ENCODE data around the gene KIAA1671. TPM values are rescaled to one million over a fixed set of nuclear protein-coding genes. Genes with fewer than 3 reads are reported as not detected.

The KIAA1671 gene
- total RNA-seq, 4 donors from 2014 or later: 83.1 to 162 (median 105) TPM

- TF ChIP-seq EP300 (IDR thresholded peaks at IDR 0.05; ENCODE audit: low read depth) (peak; percentile 61), POLR2A (IDR thresholded peaks at IDR 0.05) (peak; percentile 32), CTCF (IDR thresholded peaks at IDR 0.05) (no peak), POLR2AphosphoS5 (IDR thresholded peaks at IDR 0.05) (peak in 2 of 3 donors; percentile 47 to 53)
- H3K36me3 ChIP-seq: no peaks in the 10 kb centered on the region
- peak overlapping the region; percentile 80 to 85 (median 84) for H3K27ac ChIP-seq
- DNase-seq: peak; percentile 63
- no peaks in the 10 kb centered on the region for H3K9me3 ChIP-seq
- in situ Hi-C loops (cut with MboI; ENCODE audit: low pct_ligation_motif_present in 1 of 4, low pct_unique_long_range_greater_than_20kb in 1 of 4, low sequenced_read_pairs in 3 of 4) (no loop called here), intact Hi-C loops (cut with DNase I; ENCODE audit: low total_unique reads) (no loop called here)
- H3K4me1 ChIP-seq: peaks cover 18 to 81% (median 52%) of the 10 kb centered on the region in 4 donors
- H3K27me3 ChIP-seq: no peaks in the 10 kb centered on the region
- WGBS, 2 donors (ENCODE audit: low coverage in 1 of 2): 7 to 42% methylated on average over 2 to 4 of the region's 4 CpGs
- H3K4me3 ChIP-seq: no peak overlapping the region
Measured at GRCh38 chr22:25134028-25134427, 181.5 kb downstream of the KIAA1671 start.

GRCh38 chr22:25134451-25134850 is 181.9 kb downstream of the KIAA1671 start:
- no peaks in the 10 kb centered on the region for H3K9me3 ChIP-seq
- no peak for TF ChIP-seq POLR2AphosphoS5 (IDR thresholded peaks at IDR 0.05)
- TF ChIP-seq POLR2A (IDR thresholded peaks at IDR 0.05): no peak
- no peak for TF ChIP-seq EP300 (IDR thresholded peaks at IDR 0.05; ENCODE audit: low read depth)
- H3K36me3 ChIP-seq: no peaks in the 10 kb centered on the region
- peak overlapping the region; percentile 80 to 85 (median 84) for H3K27ac ChIP-seq
- H3K4me3 ChIP-seq: no peak overlapping the region
- peak; percentile 39 for DNase-seq
- intact Hi-C loops (cut with DNase I; ENCODE audit: low total_unique reads): no loop called here
- peaks cover 18 to 86% (median 56%) of the 10 kb centered on the region in 4 donors for H3K4me1 ChIP-seq
- in situ Hi-C loops (cut with MboI; ENCODE audit: low pct_ligation_motif_present in 1 of 4, low pct_unique_long_range_greater_than_20kb in 1 of 4, low sequenced_read_pairs in 3 of 4): no loop called here
- no peaks in the 10 kb centered on the region for H3K27me3 ChIP-seq
- 27 to 47% methylated on average over 2 of the region's 2 CpGs for WGBS, 2 donors (ENCODE audit: low coverage in 1 of 2)

- in situ Hi-C loops (cut with MboI; ENCODE audit: low pct_ligation_motif_present in 1 of 4, low pct_unique_long_range_greater_than_20kb in 1 of 4, low sequenced_read_pairs in 3 of 4): no loop called here
- Histone ChIP-seq H3K36me3 (no peaks in the 10 kb centered on the region), H3K4me3 (no peak overlapping the region), H3K4me1 (peaks cover 18 to 80% (median 43%) of the 10 kb centered on the region in 4 donors), H3K9me3 (no peaks in the 10 kb centered on the region), H3K27ac (peak overlapping the region; percentile 27 to 84 (median 60)), H3K27me3 (no peaks in the 10 kb centered on the region)
- TF ChIP-seq POLR2A (IDR thresholded peaks at IDR 0.05): no peak
- WGBS, 2 donors (ENCODE audit: low coverage in 1 of 2): 65 to 67% methylated on average over 4 to 5 of the region's 5 CpGs
- no peak for DNase-seq
- intact Hi-C loops (cut with DNase I; ENCODE audit: low total_unique reads): no loop called here
Measured at GRCh38 chr22:25136953-25137576, 184.5 kb downstream of the KIAA1671 start.

GRCh38 chr22:25137577-25138525 is 185.3 kb downstream of the KIAA1671 start:
- DNase-seq: no peak
- in situ Hi-C loops (cut with MboI; ENCODE audit: low pct_ligation_motif_present in 1 of 4, low pct_unique_long_range_greater_than_20kb in 1 of 4, low sequenced_read_pairs in 3 of 4): no loop called here
- peak overlapping the region; percentile 27 to 84 (median 36) for H3K27ac ChIP-seq

More at GRCh38 chr22:25137577-25138525, 185.3 kb downstream of the KIAA1671 start:
- Histone ChIP-seq H3K4me3 (no peak overlapping the region), H3K36me3 (no peaks in the 10 kb centered on the region), H3K4me1 (peaks cover 14 to 75% (median 41%) of the 10 kb centered on the region in 4 donors), H3K9me3 (no peaks in the 10 kb centered on the region), H3K27me3 (no peaks in the 10 kb centered on the region)
- intact Hi-C loops (cut with DNase I; ENCODE audit: low total_unique reads): no loop called here
- WGBS, 2 donors (ENCODE audit: low coverage in 1 of 2): 59 to 76% methylated on average over 4 to 6 of the region's 6 CpGs
- TF ChIP-seq POLR2A (IDR thresholded peaks at IDR 0.05): no peak
- no peak for TF ChIP-seq EP300 (IDR thresholded peaks at IDR 0.05; ENCODE audit: low read depth)
- no peak for TF ChIP-seq POLR2AphosphoS5 (IDR thresholded peaks at IDR 0.05)
- TF ChIP-seq CTCF (IDR thresholded peaks at IDR 0.05): no peak

Data from transverse colon (tissue), 4 donors.